ENCODE results near the gene CCNB3.

The CCNB3 gene

GRCh38 chrX:50393902-50394301 lies 189.3 kb downstream of the CCNB3 start:
- Histone ChIP-seq H3K9ac (ENCODE audit: low read depth, low read length, poor library complexity, severe bottlenecking) (no peak overlapping the region), H3K4me1 (ENCODE audit: insufficient read depth, low read length, poor library complexity, severe bottlenecking) (no peaks in the 10 kb centered on the region), H3K79me2 (ENCODE audit: insufficient read depth, low read length) (no peaks in the 10 kb centered on the region), H3K4me2 (ENCODE audit: low read depth, low read length, poor library complexity, severe bottlenecking) (no peak overlapping the region), H3K9me2 (replicated peaks; ENCODE audit: low read depth, low read length) (no peaks in the 10 kb centered on the region), H3K4me3 (ENCODE audit: low read length, poor library complexity, severe bottlenecking) (no peak overlapping the region), H3K9me3 (ENCODE audit: insufficient read depth, low read depth, low read length) (no peaks in the 10 kb centered on the region), H3K36me3 (ENCODE audit: insufficient read depth, low read length) (no peaks in the 10 kb centered on the region), H3K27me3 (ENCODE audit: insufficient read depth, low read length, poor library complexity, severe bottlenecking) (no peaks in the 10 kb centered on the region), H3F3A (ENCODE audit: low read depth) (no peaks in the 10 kb centered on the region), H4K20me1 (ENCODE audit: insufficient read depth, low read length, poor library complexity, severe bottlenecking) (no peaks in the 10 kb centered on the region), H2AFZ (ENCODE audit: low read length) (no peak overlapping the region)
- no peak for TF ChIP-seq EZH2phosphoT487 (IDR thresholded peaks at IDR 0.05; ENCODE audit: borderline replicate concordance)
- TF ChIP-seq CTCF (conservative IDR thresholded peaks at IDR 0.05; ENCODE audit: low read length), result no peak
